ENCODE results near the gene MYCN. TPM values are rescaled to one million over a fixed set of nuclear protein-coding genes. Genes with fewer than 3 reads are reported as not detected.
"Not testable (repeated sequence)": the region's sequence is repeated elsewhere in the genome, so short reads cannot be mapped to it uniquely, and the experiment has no call there.

Gene MYCN
- polyA plus RNA-seq, 1 donor: 6.3 TPM

DNA sequence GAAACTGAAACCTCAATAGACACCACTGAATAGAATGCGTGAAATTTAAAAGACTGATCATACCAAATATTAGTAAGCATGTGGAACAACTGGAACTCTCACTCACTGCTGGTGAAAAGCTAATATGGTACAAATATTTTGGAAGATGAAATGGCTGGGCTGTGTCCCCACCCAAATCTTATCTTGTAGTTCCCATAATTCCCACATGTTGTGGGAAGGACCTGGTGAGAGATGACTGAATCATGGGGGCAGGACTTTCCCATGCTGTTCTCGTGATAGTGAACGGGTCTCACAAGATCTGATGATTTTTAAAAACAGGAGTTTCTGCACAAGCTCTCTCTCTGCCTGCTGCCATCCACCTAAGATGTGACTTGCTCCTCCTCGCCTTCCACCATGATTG lies 32.0 kb upstream of the MYCN start:
- no peak for DNase-seq

DNA sequence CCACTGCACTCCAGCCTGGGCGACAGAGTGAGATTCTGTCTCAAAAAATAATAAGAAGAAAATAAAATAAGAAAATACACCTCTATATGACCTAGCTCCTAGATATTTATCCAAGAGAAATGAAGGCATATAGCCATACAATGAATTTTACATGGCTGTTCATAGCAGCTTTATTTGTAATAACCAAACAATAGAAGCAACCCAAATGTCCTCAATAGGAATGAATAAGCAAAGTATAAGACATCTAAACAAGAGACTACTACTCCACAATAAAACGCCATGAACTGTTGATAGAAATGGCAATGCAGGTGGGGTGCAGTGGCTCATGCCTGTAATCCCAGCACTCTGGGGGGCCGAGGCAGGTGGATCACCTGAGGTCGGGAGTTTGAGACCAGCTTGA lies 31.2 kb upstream of the MYCN start:
- no peak for DNase-seq

DNA sequence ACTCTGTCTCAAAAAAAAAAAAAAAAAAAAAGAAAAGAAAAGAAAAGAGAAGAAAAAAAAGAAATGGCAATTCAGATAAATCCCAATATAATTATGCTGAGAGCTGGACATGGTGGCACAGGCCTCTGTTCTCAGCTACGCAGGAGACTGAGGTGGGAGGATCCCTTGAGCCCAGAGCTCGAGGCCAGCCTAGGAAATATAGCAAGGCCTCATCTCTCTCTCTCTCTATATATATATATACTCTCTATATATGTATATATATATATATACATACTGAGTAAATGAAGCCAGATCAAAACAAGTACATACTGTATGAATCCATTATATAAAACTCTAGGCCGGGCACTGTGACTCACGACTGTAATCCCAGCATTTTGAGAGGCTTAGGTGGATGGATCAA lies 30.6 kb upstream of the MYCN start:
- no peak for DNase-seq

DNA sequence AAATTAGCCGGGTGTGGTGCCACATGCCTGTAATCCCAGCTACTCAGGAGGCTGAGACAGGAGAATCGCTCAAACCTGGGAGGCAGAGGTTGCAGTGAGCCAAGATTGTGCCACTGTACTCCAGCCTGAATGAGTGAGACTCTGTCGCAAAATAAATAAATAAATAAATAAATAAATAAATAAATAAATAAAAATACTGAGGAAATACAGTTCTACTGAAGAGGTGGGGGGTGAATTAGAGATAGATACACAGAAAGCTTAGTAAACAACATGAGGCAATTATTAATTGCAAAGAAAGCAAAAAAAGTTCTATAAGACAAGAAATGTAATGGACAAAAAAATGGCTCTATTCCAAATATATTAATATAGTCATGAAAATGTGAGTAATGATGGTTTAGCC lies 29.1 kb upstream of the MYCN start:
- DNase-seq: not testable (repeated sequence)

DNA sequence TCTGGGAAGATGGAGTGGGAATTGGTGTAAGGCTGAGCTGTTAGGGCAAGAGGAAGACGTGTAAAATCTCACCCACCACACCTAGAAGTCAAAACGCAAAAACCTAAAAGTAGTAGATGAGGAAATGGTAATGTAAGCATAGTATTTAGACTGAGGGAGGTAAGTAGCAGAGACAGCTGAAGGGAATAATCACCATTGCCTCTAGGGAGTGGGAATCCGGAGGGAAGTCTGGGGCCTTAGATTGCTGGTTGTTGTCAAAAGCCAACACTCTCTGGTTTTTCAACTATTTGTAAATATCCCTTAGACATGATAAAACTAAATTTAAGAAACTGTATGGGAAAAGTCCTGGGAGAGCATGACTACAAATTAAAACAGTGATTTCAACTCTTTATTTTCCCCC lies 28.7 kb upstream of the MYCN start:
- no peak for DNase-seq

DNA sequence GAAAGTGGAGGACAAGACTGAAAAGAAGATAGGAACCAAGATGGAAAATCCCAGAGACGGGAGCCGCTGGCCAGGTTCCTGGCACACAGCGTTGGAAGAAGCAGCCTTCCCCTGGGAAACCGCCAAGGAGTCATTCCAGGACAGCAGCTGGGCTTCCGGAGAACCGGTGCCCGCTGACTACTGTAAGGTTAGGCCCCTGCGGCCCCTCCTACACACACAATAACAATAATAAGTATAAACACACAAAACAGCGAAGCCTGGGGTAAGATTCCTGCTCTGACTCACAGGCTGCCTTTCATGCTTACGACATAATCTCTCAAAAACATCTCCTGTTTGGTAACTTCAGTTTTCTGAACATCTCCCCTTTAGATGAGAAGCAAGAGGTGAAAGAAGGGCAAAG lies 28.1 kb upstream of the MYCN start:
- no peak for DNase-seq

DNA sequence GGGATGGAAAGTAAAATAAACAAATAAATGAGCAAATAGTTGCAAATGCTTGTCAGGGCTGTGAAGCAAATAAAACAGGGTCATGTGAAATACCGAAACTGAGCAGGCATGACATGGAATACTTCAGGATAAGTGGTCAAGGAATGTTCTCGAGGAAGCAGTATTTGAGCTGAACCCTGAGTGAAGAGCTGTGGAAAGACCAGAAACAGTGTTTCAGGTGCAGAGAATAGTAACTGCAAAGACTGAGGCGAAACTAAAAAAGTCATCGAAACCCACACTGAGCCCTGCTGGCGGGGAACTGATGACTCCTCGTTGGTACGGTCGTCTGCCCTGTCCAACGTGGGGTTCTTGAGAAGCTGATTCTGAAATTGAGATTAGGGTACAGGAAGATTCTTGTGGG lies 27.2 kb upstream of the MYCN start:
- DNase-seq: no peak

DNA sequence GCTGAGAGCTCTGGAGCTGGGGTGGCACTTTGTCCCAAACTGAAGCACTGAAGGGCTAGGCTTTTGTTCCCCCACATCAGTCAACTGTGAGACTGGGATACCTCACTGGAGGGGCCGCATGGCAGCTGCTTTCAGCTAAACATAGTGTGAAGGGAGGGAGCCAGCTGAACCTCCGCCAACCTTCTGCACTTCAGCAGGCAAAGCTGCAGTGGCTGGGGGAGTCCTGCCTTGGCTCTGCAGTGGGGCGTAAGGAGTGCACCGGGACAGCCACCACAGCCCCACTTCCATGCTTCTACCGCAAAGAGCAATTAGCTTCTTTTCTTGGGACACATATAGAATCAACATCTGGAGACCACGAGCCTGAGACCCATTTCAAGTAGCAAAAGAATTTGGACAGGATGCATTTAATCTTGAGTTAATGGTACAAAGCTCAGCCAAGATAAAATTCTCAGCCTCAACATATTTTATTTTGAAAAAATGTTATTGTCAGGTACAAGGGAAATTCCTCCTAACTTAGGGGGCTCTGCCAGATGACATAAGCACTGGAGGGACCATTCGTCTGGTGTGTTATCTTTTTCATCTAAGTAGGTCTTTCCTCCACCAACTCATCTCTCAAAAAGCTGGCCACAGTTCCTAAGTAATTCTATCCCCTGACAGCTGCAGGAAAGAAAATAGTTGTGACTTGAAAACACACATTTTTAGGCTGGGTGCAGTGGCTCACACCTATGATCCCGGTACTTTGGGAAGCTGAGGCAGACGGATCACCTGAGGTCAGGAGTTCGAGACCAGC lies 25.6 kb upstream of the MYCN start:
- DNase-seq: peak; percentile 67

DNA sequence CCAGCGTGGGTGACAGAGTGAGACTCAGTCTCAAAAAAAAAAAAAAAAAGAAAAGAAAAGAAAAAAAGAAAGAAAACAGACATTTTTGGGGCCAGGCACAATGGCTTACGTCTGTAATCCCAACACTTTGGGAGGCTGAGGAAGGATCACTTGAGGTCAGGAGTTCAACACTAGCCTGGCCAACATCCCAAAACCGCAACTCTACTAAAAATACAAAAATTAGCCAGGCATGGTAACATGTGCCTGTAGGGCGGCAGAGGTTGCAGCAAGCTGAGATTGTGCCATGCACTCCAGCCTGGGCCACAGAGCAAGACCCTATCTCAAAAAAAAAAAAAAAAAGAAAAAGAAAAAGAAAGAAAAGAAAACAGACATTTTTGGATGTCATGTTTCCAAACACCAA lies 24.8 kb upstream of the MYCN start:
- DNase-seq: not testable (repeated sequence)

DNA sequence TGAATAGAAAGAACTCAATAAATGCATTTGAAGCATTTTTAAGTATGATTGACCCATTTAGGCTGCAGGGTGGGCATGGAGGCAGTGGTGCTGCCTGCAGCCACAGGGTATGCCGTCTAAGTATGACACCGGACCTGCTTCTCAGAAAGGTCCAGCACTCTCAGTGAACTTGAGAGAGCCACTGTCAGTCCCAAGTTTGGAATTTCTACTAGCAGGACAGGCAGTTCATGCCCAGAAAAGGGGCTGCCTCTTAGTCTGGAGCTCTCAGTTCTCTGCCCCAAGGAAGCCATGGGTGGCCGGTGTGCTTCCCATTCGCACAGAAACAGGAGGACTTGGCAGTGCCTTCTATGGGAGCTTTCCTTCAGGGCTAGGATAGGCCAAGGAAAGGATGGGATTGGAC lies 24.0 kb upstream of the MYCN start:
- no peak for DNase-seq

DNA sequence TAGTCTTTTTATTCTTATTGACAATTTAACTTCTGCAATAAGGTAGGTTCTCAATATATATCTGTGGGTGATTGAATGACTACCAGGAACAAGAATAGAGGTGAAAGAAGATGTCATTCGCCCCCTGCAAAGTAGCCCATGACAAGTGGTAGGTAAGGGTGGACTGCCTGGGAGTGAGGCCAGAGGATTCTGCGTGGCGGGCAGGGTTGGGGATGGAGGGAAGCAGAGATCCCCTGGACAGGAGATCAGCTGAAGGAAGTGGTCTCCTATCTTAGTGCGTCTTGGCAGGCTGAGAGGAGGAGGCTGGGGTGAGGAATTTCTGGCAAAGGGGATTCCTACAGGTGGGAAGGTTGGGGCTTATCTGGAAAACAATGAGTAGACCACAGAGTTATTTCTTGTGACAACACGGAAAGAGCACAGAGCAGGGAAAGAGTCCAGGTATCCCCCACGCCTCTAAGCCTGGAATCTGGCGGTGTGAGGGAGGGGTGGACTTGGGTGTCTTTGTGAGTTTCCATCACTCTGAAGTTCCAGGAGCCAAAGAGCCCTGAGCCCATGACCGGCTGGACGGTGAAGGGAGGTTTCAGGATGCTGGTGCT lies 21.5 kb upstream of the MYCN start:
- DNase-seq: no peak

DNA sequence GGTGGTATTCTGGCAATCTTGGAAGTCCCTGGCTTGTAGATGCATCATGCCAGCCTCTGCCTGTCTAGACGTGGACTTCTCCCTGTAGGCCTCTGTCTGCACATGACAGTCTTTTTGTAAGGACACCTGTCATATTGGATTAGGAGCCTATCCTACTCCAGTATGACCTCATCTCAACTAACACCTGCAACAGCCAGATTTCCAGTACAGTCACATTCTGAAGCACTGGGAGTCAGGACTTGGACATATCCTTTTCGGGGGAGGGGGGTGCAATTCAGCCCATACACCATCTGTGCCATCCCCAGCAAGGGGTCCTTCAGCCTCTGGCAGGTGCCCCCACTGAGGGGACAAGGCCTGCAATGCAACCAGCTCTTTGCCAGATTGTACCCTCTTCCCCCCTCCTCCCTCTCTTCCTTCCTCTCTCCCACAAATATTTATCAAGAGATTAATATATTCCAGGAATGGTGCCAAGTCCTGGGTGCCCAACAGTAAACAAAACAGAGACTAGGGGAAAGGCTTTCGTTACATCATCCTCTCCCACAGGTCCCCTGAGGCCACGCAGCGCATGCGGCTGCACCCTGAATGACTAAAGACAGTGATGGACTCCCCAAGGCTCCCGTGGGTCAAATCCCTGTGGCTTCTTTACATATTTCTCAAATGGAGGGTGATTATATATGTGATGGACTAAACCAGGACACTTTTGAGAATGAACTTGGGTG lies 20.5 kb upstream of the MYCN start:
- no peak for DNase-seq

DNA sequence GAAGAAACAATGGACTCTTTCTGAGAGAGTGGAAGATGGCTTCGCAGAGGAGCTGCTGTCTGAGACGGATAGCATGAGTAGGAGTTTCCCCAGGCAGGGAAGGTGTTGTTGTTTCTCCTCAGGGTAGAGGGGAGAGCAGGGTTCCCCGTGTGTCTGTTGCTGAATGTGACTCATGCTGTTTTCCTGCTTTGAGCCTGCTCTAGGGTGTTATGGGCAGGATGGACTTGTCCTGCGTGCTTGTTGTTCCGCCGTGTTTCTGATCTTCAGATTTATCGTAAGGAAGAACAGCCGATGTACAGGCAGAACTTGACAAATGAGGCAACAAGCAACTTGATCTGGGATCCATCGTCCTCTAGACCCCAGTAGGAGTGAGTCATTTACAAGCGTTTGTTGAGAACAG lies 19.7 kb upstream of the MYCN start:
- no peak for DNase-seq

DNA sequence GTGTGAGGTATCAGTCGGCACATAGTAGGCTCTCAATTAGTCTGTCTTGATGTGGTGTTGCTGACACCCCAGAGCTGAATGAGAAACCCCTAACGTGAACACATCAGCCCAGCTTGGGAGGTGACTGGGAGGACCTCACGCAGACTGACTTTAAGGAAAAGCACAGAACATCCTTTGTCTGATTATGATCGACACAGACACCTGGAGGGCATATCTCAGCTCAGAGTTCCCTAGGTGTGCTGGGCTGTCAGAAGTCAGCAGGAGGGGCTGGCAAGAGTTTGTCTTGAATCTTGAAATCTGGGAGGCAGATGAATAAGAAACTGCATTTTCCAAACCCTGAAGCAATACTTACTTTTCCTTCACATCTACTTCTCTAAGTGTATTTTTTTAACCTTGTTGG lies 16.8 kb upstream of the MYCN start:
- DNase-seq: no peak

DNA sequence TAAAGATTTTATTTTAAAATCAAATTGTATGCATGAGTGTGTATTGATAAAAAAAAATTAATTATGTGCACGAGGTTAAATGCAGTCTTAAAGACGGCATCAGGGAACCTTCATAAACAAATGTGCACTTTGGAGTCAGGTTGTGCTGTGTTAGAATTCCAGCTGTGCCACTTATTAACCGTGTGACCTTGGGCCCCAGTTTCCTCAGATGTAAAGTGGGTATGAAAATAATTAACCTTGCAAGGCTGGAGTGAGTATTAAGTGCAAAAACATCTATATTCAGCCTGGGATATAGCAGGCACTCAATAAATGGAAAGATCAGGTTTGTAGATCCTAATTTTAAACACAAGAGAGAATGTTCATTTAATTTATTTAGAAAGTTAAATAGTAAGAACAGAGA lies 14.5 kb upstream of the MYCN start:
- no peak for DNase-seq

DNA sequence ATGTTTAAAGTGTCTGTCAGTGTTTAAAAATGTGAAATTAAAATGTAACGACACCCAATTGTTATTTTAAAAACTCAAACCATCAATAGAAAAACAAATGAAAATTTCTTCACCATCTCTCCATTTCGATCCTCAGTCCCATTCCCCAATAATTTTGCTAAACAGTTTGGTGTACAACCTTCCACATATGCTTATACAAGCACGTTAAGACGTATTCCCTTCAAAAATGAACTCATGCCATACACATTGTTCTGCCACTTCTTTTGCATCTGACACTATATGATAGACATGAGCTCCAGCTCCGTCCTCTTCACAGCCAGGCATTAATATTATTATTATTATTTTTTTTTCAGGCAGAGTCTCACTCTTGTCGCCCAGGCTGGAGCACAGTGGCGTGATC lies 14.1 kb upstream of the MYCN start:
- DNase-seq: no peak

DNA sequence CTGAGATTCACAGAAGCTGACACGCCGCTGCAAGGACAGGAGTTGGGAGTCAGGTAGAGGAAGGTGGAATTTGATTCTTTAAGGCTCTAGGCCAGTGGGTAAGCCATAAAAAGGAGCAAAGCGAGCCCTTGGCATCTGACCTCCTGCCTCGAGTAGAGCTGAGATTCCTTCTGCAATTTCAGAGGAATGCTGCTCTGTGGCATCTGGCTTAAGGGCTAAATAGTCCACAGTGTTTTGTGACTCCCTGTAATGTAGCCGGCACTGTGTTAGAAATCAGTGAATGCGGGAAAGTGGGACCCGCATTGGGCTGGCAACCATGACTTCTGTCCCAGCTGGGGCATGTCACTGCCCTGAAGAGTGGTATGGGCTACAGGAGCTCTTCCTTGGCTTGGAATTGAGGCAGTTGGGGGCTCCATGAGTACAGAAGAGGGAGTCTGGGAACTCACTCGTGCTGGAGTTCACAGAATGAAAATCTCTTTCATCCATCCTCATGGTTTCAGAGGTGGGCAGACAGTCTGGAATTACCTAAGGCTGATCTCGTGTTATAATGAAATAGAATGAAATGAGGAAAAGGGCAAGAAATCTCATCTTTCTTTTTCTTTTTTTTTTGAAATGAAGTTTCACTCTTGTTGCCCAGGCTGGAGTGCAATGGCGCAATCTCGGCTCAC lies 12.7 kb upstream of the MYCN start:
- DNase-seq: no peak

DNA sequence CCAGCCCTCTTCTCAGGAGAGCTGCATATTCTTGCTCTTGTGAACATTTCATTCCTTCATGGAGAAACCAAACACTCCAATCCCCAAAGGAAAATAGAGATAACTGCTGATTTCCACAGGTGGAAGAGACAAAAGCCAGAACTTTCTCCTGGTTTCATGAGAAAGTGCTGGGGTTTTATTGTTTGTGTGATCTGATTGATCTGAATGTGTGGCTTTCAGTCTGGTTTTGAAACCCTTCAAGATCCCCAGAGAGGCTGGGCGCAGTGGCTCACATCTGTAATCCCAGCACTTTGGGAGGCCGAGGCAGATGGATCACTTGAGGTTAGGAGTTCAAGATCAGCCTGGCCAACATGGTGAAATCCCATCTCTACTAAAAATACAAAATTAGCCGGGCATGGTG lies 11.3 kb upstream of the MYCN start:
- not testable (repeated sequence) for DNase-seq

DNA sequence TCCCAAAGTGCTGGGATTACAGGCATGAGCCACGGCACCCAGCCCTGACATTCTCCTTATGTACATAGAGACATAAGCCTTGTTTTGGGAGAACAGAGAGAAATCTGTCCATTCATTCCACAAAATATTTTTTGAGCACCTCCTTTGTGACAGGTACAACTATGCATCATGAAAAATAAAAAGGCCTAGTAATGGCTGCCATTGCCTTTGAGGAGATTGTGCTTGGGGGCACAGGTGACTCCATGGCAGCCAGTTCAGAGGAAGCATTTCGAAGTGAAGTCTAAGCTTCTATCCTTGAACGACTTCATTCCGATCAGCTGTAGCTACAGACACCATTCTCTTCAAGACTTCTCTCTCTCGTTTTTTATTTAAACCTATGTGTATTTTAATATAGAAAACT lies 10.5 kb upstream of the MYCN start:
- DNase-seq: no peak

DNA sequence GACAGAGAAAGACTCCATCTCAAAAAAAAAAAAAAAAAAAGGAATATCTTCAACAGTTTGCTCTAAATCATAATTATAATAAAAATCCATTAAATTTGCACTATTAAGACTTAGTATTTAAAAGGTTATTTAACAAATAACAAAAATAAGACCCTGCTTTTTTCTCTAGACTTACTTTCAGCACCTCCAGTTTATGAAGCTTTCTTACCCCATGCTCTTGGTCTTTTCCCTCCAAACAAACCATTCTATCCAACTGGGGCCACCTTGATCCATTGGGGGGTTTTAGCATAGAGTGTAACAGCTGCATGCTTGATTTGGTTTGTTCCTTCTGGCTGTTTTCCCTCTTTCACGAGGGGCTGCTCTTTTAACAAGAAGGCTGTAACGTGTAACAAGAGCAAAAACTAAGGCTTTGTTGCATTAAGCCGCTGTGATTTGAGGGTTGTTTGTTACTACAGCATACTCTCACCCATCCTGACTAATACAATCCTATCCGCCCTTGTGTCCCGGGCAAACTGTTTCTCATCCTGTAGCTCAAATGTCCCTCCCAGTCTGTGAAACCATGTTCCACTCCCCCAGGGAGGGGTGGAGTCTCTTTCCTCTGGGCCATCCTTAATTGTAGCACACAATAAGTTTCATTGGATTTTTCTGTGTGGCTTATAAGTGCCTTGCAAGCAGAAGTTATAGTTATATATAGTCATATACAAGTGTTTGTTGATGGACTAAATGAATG lies 9.6 kb upstream of the MYCN start:
- no peak for DNase-seq

DNA sequence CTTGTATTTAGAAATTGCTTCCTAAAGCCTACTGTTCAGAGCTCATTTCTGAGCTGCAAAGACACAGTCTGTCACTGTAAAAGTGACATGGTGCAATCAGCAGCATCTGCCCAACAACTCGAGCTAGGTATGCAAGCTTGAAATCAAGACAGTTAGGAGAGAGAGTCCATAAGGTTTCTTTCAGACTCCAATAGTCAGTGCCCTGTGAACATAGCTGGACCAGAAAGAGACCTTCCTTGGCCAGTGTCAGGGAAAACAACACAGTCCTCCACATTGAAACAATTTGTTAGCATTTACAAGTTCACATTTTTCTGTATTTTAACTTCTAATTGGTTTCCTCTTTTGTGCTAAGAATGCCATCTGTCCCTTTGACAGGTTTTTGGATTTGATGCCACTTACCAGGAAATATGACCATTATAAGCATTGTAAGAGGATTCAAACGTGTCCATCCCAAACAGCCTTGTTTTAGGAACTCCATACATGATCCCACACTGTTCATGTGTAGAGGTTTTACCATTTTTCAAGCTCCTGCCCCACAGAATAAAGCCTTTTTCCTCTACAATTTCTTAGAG lies 8.9 kb upstream of the MYCN start:
- DNase-seq: no peak

DNA sequence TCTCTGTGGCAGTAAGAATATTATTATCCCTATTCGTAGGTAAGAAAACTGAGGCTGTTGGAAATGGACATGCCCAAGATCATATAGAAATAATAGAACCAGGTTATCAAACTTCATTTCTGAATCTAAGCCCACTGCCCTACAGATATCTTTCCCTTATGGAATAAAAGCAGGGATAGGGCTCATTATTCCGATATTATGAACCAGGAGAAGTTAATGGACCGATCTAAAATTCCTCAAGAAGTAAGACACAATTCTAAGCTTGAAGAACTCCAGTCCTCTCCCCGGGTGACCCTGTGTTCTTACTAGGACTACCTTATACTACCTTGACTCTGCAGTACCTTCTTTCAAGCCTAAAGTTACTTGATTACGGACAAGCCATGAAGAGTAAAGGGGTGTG lies 8.4 kb upstream of the MYCN start:
- DNase-seq: no peak

All from hindlimb muscle (tissue), 1 donor.